Glomerular endothelial cell (primary cell): ENCODE results near the gene PIEZO1. TPM values are rescaled to one million over a fixed set of nuclear protein-coding genes. Genes with fewer than 3 reads are reported as not detected.
"Not testable (repeated sequence)": the region's sequence is repeated elsewhere in the genome, so short reads cannot be mapped to it uniquely, and the experiment has no call there.

Experiments used
- DNase-seq: peaks from one replicate; pipeline ENCODE4 v3.0.0-alpha.2; 2011; ENCODE audit warnings: low read depth, low spot score; ENCODE audit errors: extremely low read depth
- total RNA-seq: library from RNA; depleted of rRNA; stranded (reverse); fragments of >200 nt; gene quantifications from 2 replicates; pipeline ENCODE4 v1.2.3, GENCODE V29; 2015

PIEZO1 gene
- total RNA-seq, 1 donor from 2014 or later, result 466 TPM

- no peak for DNase-seq
Measured at GRCh38 chr16:88678224-88678979, 106.6 kb downstream of the PIEZO1 start.

GRCh38 chr16:88677721-88678120, 107.3 kb downstream of the PIEZO1 start:
- DNase-seq, result no peak

GRCh38 chr16:88676502-88677242, 108.3 kb downstream of the PIEZO1 start:
- no peak for DNase-seq

GRCh38 chr16:88673716-88674379, 111.2 kb downstream of the PIEZO1 start:
- no peak for DNase-seq

- no peak for DNase-seq
Measured at GRCh38 chr16:88672776-88673175, 112.2 kb downstream of the PIEZO1 start.

GRCh38 chr16:88671806-88672205, 113.2 kb downstream of the PIEZO1 start:
- DNase-seq, result no peak

- DNase-seq, result no peak
Measured at GRCh38 chr16:88669980-88670379, 115.0 kb downstream of the PIEZO1 start.

- not testable (repeated sequence) for DNase-seq
Measured at GRCh38 chr16:88669493-88669892, 115.5 kb downstream of the PIEZO1 start.

- no peak for DNase-seq
Measured at GRCh38 chr16:88667461-88667860, 117.6 kb downstream of the PIEZO1 start.

GRCh38 chr16:88665570-88665969, 119.5 kb downstream of the PIEZO1 start:
- DNase-seq, result no peak

Other genes with a start within 250 kb of the PIEZO1 start
- 20.1 and 31.0 TPM in 2 replicates for gene ZC3H18, start 214.8 kb downstream of the PIEZO1 start, total RNA-seq
- not detected in 2 replicates for gene IL17C, start 146.6 kb downstream of the PIEZO1 start, total RNA-seq
- 363 and 525 TPM in 2 replicates for gene CYBA, start 134.2 kb downstream of the PIEZO1 start, total RNA-seq
- 61.1 and 83.8 TPM in 2 replicates for gene MVD, start 122.1 kb downstream of the PIEZO1 start, total RNA-seq
- gene SNAI3, start 98.7 kb downstream of the PIEZO1 start, total RNA-seq, result 0.12 TPM in 1 of 2 replicates, not detected in the other
- gene RNF166, start 78.8 kb downstream of the PIEZO1 start, total RNA-seq, result 27.3 and 36.0 TPM in 2 replicates
- 17.5 and 17.8 TPM in 2 replicates for gene CTU2, start 78.7 kb downstream of the PIEZO1 start, total RNA-seq
- 10.9 and 17.8 TPM in 2 replicates for gene CDT1, start 18.6 kb upstream of the PIEZO1 start, total RNA-seq
- gene APRT, start 26.7 kb upstream of the PIEZO1 start, total RNA-seq, result 189 and 288 TPM in 2 replicates
- 47.8 and 60.4 TPM in 2 replicates for gene GALNS, start 71.7 kb upstream of the PIEZO1 start, total RNA-seq
- 47.4 and 53.1 TPM in 2 replicates for gene TRAPPC2L, start 71.9 kb upstream of the PIEZO1 start, total RNA-seq
- gene PABPN1L, start 81.4 kb upstream of the PIEZO1 start, total RNA-seq, result not detected in 2 replicates
- gene CBFA2T3, start 192.0 kb upstream of the PIEZO1 start, total RNA-seq, result 0.05 and 0.23 TPM in 2 replicates